SKM-1 (cell line): Measurements from ENCODE around the gene ATF6B.
A peak's percentile ranks its signal among the peaks of the same experiment; 100 is the strongest.

ENCODE experiments used
- DNase-seq: peaks from one replicate; lab custom pipeline; 2025; ENCODE audit not compliant: unreplicated experiment; lab: John Stamatoyannopoulos, UW

Gene ATF6B

GRCh38 chr6:32132110-32132509 lies 4.1 kb upstream of the ATF6B start:
- DNase-seq = no peak

DNA sequence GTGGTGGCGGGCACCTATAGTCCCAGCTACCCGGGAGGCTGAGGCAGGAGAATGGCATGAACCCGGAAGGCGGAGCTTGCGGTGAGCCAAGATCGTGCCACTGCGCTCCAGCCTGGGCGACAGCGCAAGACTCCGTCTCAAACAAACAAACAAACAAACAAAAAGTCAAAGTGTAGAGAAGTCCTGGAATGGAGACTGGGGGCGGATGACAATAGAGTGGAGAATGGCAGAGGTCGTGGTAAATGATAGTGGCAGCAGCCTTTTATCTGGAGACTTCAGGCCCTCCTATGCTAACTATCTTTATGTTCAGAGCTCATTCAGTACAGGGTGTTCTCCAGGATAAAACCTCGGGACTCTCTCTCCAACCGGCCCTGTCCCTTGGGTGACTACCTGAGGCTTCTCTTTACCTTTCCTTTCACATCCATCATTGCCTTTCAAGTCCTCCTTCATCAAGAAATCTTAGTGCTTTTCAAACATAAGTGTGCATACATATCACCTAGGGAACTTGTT lies 3.4 kb upstream of the ATF6B start:
- DNase-seq = no peak

DNA sequence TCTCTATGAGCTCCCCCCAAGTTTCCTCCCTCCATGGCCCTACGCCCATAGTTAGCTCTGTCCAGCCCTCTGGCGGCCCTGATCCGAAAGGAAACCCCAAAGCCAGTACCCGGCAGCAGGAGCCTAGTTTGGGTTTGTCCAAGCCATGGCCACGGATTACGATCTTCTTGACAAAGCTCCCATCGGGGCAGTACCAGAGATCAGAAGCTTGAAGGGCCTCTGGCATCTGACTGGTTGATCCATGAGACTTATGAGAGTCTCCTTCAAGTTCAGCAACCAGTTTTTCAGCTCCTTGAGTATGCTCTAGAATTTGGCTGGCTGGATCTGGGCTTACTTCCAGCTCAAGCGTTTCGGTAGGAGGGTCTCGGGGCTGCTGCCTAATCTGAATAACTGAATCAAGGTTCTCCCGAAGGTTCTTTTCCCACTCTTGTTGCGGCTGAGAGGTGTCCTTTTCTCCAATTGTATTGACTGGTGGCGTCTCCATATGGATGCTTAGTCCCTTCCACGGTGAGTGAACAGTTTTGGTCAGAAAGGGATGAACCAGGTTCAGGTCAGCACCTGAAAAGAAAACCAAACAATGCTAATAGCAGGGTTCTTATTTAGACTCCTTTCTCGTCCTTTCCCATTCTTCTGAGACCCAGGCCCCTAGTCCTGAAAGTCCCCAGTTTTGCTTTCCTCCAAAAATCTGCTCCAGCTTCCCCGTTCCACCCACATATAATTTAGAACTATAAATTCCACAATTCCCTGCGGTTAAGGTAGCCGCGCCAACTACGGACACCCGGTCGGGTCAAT lies 1.4 kb upstream of the ATF6B start:
- peak; percentile 78 for DNase-seq

DNA sequence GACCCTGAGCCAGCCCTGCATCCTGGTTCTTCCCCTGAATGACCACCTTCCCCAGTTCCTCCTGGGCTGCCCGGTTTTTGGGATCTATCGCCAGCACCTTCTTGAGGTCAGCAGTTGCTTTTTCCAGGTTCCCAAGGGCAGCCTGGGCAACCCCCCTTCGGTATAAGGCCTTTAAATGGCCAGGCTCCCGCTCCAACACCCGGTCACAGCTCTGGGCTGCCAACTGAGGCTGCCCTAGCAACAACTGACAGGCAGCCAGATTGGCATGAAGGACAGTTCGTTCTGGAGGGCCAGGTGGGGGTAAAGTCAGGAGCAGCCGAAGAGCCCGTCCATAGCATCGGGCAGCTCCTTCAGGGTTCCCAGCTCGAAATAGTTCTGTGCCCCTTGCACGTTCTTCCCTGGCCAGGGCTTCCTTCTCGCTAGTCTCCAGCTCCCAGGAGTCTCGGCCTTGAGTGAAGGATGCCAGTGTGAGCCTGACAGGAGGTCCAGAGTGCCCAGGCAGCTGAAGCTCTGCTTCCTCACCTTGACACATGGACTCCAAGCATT lies 778 bp upstream of the ATF6B start:
- DNase-seq = no peak

GRCh38 chr6:32127409-32127716 lies 683 bp downstream of the ATF6B start:
- DNase-seq = no peak

- DNase-seq = no peak
Measured at GRCh38 chr6:32126880-32127279, 1.2 kb downstream of the ATF6B start.

DNA sequence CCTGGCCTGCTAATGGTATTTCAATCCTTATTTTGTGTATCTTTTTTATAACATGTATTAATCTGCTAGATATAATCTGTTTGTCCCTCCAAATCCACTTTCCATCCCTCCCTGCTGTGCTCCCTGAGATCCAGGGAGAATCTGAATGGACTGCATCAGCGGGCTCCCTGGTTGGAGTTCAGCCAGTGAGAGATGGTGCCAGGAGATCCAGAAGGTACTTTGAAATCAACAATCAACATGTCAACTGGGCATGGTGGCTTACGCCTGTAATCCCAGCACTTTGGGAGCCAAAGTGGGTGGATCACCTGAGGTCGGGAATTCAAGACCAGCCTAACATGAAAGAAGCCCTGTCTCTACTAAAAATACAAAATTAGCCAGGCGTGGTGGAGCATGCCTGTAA lies 4.4 kb downstream of the ATF6B start:
- no peak for DNase-seq

GRCh38 chr6:32120573-32121059 lies 7.4 kb downstream of the ATF6B start:
- DNase-seq = no peak

DNA sequence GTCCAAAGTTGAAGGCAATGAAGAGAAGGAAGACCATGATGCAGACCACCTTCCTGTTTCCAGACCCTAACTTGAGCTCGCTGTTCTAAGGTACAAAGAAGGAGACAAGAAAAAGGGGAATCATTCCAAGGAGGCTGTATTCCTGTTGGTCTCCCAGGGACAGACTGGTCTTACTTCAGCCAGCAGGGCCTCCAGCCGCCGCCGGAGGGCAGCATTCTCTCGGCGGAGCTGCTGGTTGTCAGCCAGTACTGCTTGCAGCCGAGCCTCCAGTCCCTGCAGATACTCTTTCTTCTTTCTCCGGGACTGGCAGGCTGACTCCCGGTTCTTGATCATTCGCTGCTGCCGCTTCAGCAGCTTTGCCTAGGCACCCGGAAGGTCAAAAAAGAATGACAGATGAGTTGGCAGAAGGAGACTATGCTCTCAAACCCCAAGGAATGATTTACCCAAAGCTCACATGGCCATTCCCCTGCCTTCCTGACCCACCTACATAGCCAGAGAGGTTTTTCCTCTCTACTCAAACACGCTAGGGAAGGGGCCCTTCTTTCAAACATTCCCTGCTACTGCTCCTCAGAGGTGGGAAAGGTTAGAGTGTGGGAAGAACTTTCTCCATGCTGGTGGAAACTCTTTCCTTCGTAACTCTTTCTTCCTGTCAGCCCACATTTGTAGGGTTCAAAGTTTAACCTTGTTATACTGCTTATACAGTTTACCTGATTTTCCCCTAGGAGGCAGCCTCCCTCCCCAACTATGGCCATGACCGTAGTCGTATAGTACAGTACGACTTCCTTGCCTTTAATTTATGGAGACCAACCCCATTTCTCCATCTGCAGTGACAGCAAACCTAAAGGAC lies 9.0 kb downstream of the ATF6B start:
- DNase-seq = peak; percentile 45

DNA sequence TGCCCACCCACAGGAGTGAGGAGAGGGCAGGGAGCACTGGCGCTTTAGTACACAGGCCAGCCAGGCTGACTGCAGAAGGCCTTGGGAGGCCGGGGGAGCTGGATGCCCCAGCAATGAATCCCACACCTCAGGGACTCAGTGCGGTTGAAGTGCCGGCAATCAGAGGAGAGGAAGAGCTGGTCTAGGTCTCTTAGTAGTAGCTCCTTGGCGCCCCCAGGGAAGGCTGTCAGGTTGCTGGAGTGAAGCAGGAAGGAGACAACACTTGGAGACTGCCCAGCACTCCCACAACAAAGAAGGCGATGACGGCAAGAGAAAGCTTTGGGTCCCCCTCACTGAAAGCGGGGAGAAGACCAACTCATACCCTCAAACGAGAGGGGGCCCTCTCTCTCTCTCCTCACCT lies 10.6 kb downstream of the ATF6B start:
- DNase-seq = no peak

DNA sequence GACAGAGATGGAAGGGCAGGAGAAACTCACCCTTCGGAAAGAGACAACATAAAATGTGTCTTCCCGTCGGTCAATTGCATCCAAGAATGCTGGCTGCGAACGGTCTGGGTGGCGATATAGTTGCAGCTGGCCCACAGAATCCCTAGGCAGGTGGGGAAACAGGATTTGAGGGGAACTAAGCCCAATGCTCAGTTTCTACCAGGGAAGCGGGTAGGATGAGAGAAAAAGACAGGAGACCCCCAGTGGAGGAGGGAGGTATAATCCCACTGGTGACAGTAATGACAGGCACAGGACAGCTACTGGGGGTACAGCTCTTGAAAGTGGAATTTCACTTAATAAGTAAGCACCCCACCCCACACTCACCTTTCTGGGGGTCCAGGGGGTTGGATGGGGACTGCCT lies 11.4 kb downstream of the ATF6B start:
- DNase-seq = no peak

DNA sequence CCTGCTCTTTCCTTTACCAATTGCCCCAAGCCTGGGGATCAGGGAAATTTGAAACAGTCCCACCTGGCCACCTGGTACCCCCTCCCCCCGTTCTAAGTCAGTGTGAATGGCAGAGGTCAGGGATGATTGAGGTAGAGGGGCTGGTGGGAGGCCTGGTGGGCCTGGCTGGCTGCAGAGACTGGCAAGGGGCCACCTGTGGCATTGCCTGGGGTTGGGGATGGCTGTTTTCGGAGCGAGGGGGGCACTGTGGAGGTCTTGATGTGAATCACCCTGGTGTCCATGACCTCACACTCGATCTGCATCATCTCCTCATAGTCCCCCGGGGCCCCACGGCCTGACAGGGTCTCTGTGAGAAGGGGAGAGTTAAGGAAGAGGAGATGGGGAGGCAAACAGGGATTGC lies 12.4 kb downstream of the ATF6B start:
- DNase-seq = no peak

GRCh38 chr6:32114796-32115195 lies 13.2 kb downstream of the ATF6B start:
- DNase-seq = no peak

- no peak for DNase-seq
Measured at GRCh38 chr6:32113386-32114352, 14.4 kb downstream of the ATF6B start.

- no peak for DNase-seq
Measured at GRCh38 chr6:32112431-32112980, 15.5 kb downstream of the ATF6B start.

- no peak for DNase-seq
Measured at GRCh38 chr6:32111424-32112066, 16.5 kb downstream of the ATF6B start.

DNA sequence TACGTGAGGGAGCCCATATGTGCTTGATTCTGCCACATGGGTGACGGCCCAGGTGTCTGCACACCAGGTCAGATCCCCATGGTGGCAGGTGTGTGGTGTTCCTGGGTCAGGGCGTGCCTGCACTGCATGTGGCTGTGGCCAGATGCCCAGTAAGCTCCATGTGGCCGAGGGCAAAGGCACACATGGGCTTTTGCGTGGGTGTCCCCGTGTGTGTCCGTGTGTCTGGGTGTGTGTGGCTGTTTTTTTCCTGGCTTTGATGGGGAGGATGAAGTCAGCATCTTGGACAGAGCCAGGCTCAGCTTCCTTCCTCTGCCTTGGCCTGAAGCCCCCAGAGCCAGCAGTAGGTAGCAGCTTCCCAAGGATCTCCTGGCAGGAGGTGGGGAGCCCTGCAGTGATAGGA lies 17.4 kb downstream of the ATF6B start:
- DNase-seq = no peak

- no peak for DNase-seq
Measured at GRCh38 chr6:32109765-32110160, 18.3 kb downstream of the ATF6B start.

- DNase-seq = no peak
Measured at GRCh38 chr6:32109114-32109764, 18.8 kb downstream of the ATF6B start, which contains the start of gene TNXB. TNXB (minus strand) TSS chr6:32109338; CDS start chr6:32098198, 11,140 bp downstream.
